ENCODE results near the gene GGT6.
A peak's percentile ranks its signal among the peaks of the same experiment; 100 is the strongest.
"Not testable (repeated sequence)": the region's sequence is repeated elsewhere in the genome, so short reads cannot be mapped to it uniquely, and the experiment has no call there.

The GGT6 gene

GRCh38 chr17:4600563-4600962 lies 40.2 kb upstream of the GGT6 start:
- Histone ChIP-seq H3K4me3 (no peak overlapping the region), H3K27ac (no peak overlapping the region), H3K9me3 (no peaks in the 10 kb centered on the region), H4K20me1 (no peaks in the 10 kb centered on the region), H3K36me3 (no peaks in the 10 kb centered on the region), H3K4me2 (no peak overlapping the region), H3K4me1 (peaks cover 18% of the 10 kb centered on the region), H3K27me3 (no peaks in the 10 kb centered on the region), H3K9ac (no peak overlapping the region)
- no peak for TF ChIP-seq Cebpa-rat (IDR thresholded peaks at IDR 0.05)

GRCh38 chr17:4599505-4600281 lies 39.3 kb upstream of the GGT6 start:
- Histone ChIP-seq H3K4me2 (no peak overlapping the region), H3K4me1 (peaks cover 18% of the 10 kb centered on the region), H4K20me1 (no peaks in the 10 kb centered on the region), H3K27ac (no peak overlapping the region), H3K27me3 (no peaks in the 10 kb centered on the region), H3K36me3 (no peaks in the 10 kb centered on the region), H3K9ac (no peak overlapping the region), H3K9me3 (no peaks in the 10 kb centered on the region), H3K4me3 (no peak overlapping the region)
- TF ChIP-seq Cebpa-rat (IDR thresholded peaks at IDR 0.05) = no peak

GRCh38 chr17:4598776-4599504 lies 38.6 kb upstream of the GGT6 start:
- Histone ChIP-seq H3K4me3 (no peak overlapping the region), H3K27me3 (no peaks in the 10 kb centered on the region), H4K20me1 (no peaks in the 10 kb centered on the region), H3K4me1 (peaks cover 14% of the 10 kb centered on the region), H3K9ac (no peak overlapping the region), H3K36me3 (no peaks in the 10 kb centered on the region), H3K9me3 (no peaks in the 10 kb centered on the region), H3K4me2 (no peak overlapping the region), H3K27ac (no peak overlapping the region)
- no peak for TF ChIP-seq Cebpa-rat (IDR thresholded peaks at IDR 0.05)

GRCh38 chr17:4597975-4598374 lies 37.6 kb upstream of the GGT6 start:
- no peak overlapping the region for H3K4me2 ChIP-seq
- peaks cover 14% of the 10 kb centered on the region for H3K4me1 ChIP-seq
- no peaks in the 10 kb centered on the region for H3K36me3 ChIP-seq
- TF ChIP-seq Cebpa-rat (IDR thresholded peaks at IDR 0.05) = no peak
- no peak overlapping the region for H3K4me3 ChIP-seq
- H3K9me3 ChIP-seq = no peaks in the 10 kb centered on the region
- no peak overlapping the region for H3K27ac ChIP-seq
- no peak overlapping the region for H3K9ac ChIP-seq
- no peaks in the 10 kb centered on the region for H4K20me1 ChIP-seq
- no peaks in the 10 kb centered on the region for H3K27me3 ChIP-seq

GRCh38 chr17:4596636-4597380 lies 36.4 kb upstream of the GGT6 start:
- Histone ChIP-seq H3K4me3 (no peak overlapping the region), H3K27ac (no peak overlapping the region), H3K27me3 (no peaks in the 10 kb centered on the region), H4K20me1 (no peaks in the 10 kb centered on the region), H3K9me3 (no peaks in the 10 kb centered on the region), H3K4me2 (no peak overlapping the region), H3K9ac (no peak overlapping the region), H3K4me1 (peaks cover 14% of the 10 kb centered on the region), H3K36me3 (no peaks in the 10 kb centered on the region)
- no peak for TF ChIP-seq Cebpa-rat (IDR thresholded peaks at IDR 0.05)

- Histone ChIP-seq H3K4me3 (peak overlapping the region; percentile 47), H3K9ac (peak overlapping the region; percentile 58; the same call in 1 of the 2 replicates), H3K4me2 (peak overlapping the region; percentile 90), H3K4me1 (peaks cover 22% of the 10 kb centered on the region), H3K27ac (peak overlapping the region; percentile 79)
- H4K20me1 ChIP-seq, H3K36me3 ChIP-seq, H3K9me3 ChIP-seq, H3K27me3 ChIP-seq: not testable (repeated sequence)
Measured at GRCh38 chr17:4595685-4596342, 35.4 kb upstream of the GGT6 start.

- H3K4me3 ChIP-seq = peak overlapping the region; percentile 47
- peak overlapping the region; percentile 58; the same call in 1 of the 2 replicates for H3K9ac ChIP-seq
- H3K27me3 ChIP-seq = no peaks in the 10 kb centered on the region
- H3K4me2 ChIP-seq = peak overlapping the region; percentile 90
- H3K4me1 ChIP-seq = peaks cover 26% of the 10 kb centered on the region
- H3K36me3 ChIP-seq = no peaks in the 10 kb centered on the region
- TF ChIP-seq Cebpa-rat (IDR thresholded peaks at IDR 0.05) = no peak
- H3K27ac ChIP-seq = peak overlapping the region; percentile 79
- no peaks in the 10 kb centered on the region for H4K20me1 ChIP-seq
- no peaks in the 10 kb centered on the region for H3K9me3 ChIP-seq
Measured at GRCh38 chr17:4594931-4595684, 34.7 kb upstream of the GGT6 start.

- Histone ChIP-seq H3K9ac (no peak overlapping the region), H4K20me1 (no peaks in the 10 kb centered on the region), H3K4me1 (peaks cover 30% of the 10 kb centered on the region)
Measured at GRCh38 chr17:4594406-4594805, 34.0 kb upstream of the GGT6 start.

GRCh38 chr17:4593021-4593421 lies 32.6 kb upstream of the GGT6 start:
- Histone ChIP-seq H3K9ac (no peak overlapping the region), H3K27me3 (no peaks in the 10 kb centered on the region), H3K9me3 (no peaks in the 10 kb centered on the region), H3K4me3 (no peak overlapping the region), H3K4me2 (no peak overlapping the region), H3K36me3 (no peaks in the 10 kb centered on the region), H3K27ac (no peak overlapping the region), H4K20me1 (peaks cover 13% of the 10 kb centered on the region; the same call in 1 of the 2 replicates), H3K4me1 (peaks cover 44% of the 10 kb centered on the region)
- no peak for TF ChIP-seq Cebpa-rat (IDR thresholded peaks at IDR 0.05)

More at GRCh38 chr17:4594406-4594805, 34.0 kb upstream of the GGT6 start:
- peak overlapping the region; percentile 90 for H3K4me2 ChIP-seq
- H3K4me3 ChIP-seq = no peak overlapping the region
- no peaks in the 10 kb centered on the region for H3K27me3 ChIP-seq
- H3K27ac ChIP-seq = no peak overlapping the region
- H3K9me3 ChIP-seq = no peaks in the 10 kb centered on the region
- no peak for TF ChIP-seq Cebpa-rat (IDR thresholded peaks at IDR 0.05)
- no peaks in the 10 kb centered on the region for H3K36me3 ChIP-seq
